Hematopoietic multipotent progenitor cell treated with erythropoietin and hydrocortisone succinate and interleukin-3 and kit ligand, for 8 days (in vitro differentiated cells): Measurements from ENCODE around the gene LIG1.

Experiments used
- DNase-seq: peaks from one replicate; pipeline ENCODE4 v3.0.0-alpha.2; 2015

The LIG1 gene

GRCh38 chr19:48181505-48181904 is 11.4 kb upstream of the LIG1 start:
- DNase-seq: no peak

- no peak for DNase-seq
These were observed 6.1 kb upstream of the LIG1 start for GRCh38 chr19:48176226-48176625.

GRCh38 chr19:48175578-48175977 is 5.4 kb upstream of the LIG1 start:
- DNase-seq: no peak

GRCh38 chr19:48174445-48175030 is 4.4 kb upstream of the LIG1 start:
- DNase-seq: no peak

- no peak for DNase-seq
These were observed 1.6 kb upstream of the LIG1 start for GRCh38 chr19:48171710-48172109.

GRCh38 chr19:48170817-48171347 is 738 bp upstream of the LIG1 start:
- DNase-seq: peak; percentile 21

GRCh38 chr19:48169578-48169938 is 586 bp downstream of the LIG1 start:
- DNase-seq: peak; percentile 64

GRCh38 chr19:48168689-48169088 is 1.5 kb downstream of the LIG1 start:
- DNase-seq: no peak

GRCh38 chr19:48158210-48158790 is 11.8 kb downstream of the LIG1 start:
- DNase-seq: no peak

- no peak for DNase-seq
These were observed 16.1 kb downstream of the LIG1 start for GRCh38 chr19:48154003-48154402.

GRCh38 chr19:48152551-48152950 is 17.6 kb downstream of the LIG1 start:
- peak; percentile 63 for DNase-seq

GRCh38 chr19:48149430-48149829 is 20.7 kb downstream of the LIG1 start:
- DNase-seq: no peak

- DNase-seq: no peak
These were observed 21.6 kb downstream of the LIG1 start for GRCh38 chr19:48148576-48148975.

- no peak for DNase-seq
These were observed 22.5 kb downstream of the LIG1 start for GRCh38 chr19:48147597-48148175.

GRCh38 chr19:48139053-48139452 is 31.1 kb downstream of the LIG1 start:
- no peak for DNase-seq

- no peak for DNase-seq
These were observed 32.7 kb downstream of the LIG1 start for GRCh38 chr19:48137411-48137810.

GRCh38 chr19:48136547-48136946 is 33.6 kb downstream of the LIG1 start:
- DNase-seq: no peak

- DNase-seq: peak; percentile 54
These were observed 34.7 kb downstream of the LIG1 start for GRCh38 chr19:48135411-48135810.

GRCh38 chr19:48133094-48133493 is 37.0 kb downstream of the LIG1 start:
- DNase-seq: no peak

GRCh38 chr19:48127561-48127960 is 42.6 kb downstream of the LIG1 start:
- DNase-seq: no peak

GRCh38 chr19:48123907-48124651 is 46.1 kb downstream of the LIG1 start:
- no peak for DNase-seq

GRCh38 chr19:48122421-48122820 is 47.7 kb downstream of the LIG1 start:
- DNase-seq: no peak

GRCh38 chr19:48121909-48122371 is 48.2 kb downstream of the LIG1 start:
- DNase-seq: no peak

GRCh38 chr19:48121066-48121465 is 49.1 kb downstream of the LIG1 start:
- DNase-seq: no peak
